ENCODE results near the gene TRNAU1AP.
"Not testable (repeated sequence)": the region's sequence is repeated elsewhere in the genome, so short reads cannot be mapped to it uniquely, and the experiment has no call there.

The TRNAU1AP gene

DNA sequence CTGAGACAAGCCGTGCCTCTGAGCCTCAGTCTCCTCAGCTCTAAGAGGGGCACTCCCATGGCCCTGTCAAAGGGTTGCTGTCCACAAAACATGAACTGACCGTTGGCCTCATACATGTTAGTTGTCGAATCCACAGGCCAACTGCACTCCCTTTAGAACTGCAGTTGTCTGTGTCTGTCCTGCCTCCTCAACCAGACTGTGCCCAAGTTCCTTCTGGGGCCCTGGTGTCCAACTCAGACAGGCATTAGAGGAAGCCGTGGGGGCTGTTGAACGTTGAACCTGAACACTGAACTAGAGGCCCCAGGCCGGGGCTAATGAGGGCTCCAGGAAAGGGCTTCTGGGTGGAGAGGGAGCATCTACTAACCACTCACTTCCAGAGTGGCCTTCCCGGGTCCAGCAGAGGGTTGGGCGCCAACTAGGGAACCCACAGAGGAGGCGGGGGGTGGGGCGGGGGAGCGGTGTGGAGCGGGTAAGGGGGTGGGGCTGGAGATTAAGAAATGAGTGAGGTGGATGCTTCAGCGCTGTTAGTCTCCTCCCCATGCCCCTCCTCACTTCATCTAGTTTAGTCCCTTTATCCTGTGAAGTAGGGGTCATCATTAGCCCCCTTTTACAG lies 38.9 kb downstream of the TRNAU1AP start, which contains the start of gene RAB42:
TSS of gene RAB42 (plus strand) at position 558 of the 613 bp plus-strand sequence. CDS start 247 bp downstream, outside the sequence.
- ATAC-seq: peak; percentile 27
- no peak for TF ChIP-seq ISL1 (CRISPR knock-in tag; IDR thresholded peaks at IDR 0.05)
- no peak for TF ChIP-seq ZFP3 (CRISPR knock-in tag; IDR thresholded peaks at IDR 0.05)
- no peak for TF ChIP-seq SNAI2 (CRISPR knock-in tag; IDR thresholded peaks at IDR 0.05)
- TF ChIP-seq BACH2 (CRISPR knock-in tag; IDR thresholded peaks at IDR 0.05; ENCODE audit: borderline replicate concordance): no peak
- TF ChIP-seq, protein P1, sequence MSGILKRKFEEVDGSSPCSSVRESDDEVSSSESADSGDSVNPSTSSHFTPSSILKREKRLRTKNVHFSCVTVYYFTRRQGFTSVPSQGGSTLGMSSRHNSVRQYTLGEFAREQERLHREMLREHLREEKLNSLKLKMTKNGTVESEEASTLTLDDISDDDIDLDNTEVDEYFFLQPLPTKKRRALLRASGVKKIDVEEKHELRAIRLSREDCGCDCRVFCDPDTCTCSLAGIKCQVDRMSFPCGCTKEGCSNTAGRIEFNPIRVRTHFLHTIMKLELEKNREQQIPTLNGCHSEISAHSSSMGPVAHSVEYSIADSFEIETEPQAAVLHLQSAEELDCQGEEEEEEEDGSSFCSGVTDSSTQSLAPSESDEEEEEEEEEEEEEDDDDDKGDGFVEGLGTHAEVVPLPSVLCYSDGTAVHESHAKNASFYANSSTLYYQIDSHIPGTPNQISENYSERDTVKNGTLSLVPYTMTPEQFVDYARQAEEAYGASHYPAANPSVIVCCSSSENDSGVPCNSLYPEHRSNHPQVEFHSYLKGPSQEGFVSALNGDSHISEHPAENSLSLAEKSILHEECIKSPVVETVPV (CRISPR knock-in tag; IDR thresholded peaks at IDR 0.05): no peak
- TF ChIP-seq ZNF8 (CRISPR knock-in tag; IDR thresholded peaks at IDR 0.05): no peak
- TF ChIP-seq ZC3H10 (CRISPR knock-in tag; IDR thresholded peaks at IDR 0.05): no peak
- TF ChIP-seq, protein P2, sequence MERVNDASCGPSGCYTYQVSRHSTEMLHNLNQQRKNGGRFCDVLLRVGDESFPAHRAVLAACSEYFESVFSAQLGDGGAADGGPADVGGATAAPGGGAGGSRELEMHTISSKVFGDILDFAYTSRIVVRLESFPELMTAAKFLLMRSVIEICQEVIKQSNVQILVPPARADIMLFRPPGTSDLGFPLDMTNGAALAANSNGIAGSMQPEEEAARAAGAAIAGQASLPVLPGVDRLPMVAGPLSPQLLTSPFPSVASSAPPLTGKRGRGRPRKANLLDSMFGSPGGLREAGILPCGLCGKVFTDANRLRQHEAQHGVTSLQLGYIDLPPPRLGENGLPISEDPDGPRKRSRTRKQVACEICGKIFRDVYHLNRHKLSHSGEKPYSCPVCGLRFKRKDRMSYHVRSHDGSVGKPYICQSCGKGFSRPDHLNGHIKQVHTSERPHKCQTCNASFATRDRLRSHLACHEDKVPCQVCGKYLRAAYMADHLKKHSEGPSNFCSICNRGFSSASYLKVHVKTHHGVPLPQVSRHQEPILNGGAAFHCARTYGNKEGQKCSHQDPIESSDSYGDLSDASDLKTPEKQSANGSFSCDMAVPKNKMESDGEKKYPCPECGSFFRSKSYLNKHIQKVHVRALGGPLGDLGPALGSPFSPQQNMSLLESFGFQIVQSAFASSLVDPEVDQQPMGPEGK (CRISPR knock-in tag; IDR thresholded peaks at IDR 0.05; ENCODE audit: borderline replicate concordance): no peak
- no peak for TF ChIP-seq ARNTL (CRISPR knock-in tag; IDR thresholded peaks at IDR 0.05; ENCODE audit: borderline replicate concordance, low read depth)
- TF ChIP-seq TOX (CRISPR knock-in tag; IDR thresholded peaks at IDR 0.05; ENCODE audit: borderline replicate concordance): no peak
- no peak for TF ChIP-seq GLIS3 (CRISPR knock-in tag; IDR thresholded peaks at IDR 0.05)
- no peak for TF ChIP-seq OSR1 (CRISPR knock-in tag; IDR thresholded peaks at IDR 0.05)
- TF ChIP-seq CSDC2 (CRISPR knock-in tag; IDR thresholded peaks at IDR 0.05): no peak

DNA sequence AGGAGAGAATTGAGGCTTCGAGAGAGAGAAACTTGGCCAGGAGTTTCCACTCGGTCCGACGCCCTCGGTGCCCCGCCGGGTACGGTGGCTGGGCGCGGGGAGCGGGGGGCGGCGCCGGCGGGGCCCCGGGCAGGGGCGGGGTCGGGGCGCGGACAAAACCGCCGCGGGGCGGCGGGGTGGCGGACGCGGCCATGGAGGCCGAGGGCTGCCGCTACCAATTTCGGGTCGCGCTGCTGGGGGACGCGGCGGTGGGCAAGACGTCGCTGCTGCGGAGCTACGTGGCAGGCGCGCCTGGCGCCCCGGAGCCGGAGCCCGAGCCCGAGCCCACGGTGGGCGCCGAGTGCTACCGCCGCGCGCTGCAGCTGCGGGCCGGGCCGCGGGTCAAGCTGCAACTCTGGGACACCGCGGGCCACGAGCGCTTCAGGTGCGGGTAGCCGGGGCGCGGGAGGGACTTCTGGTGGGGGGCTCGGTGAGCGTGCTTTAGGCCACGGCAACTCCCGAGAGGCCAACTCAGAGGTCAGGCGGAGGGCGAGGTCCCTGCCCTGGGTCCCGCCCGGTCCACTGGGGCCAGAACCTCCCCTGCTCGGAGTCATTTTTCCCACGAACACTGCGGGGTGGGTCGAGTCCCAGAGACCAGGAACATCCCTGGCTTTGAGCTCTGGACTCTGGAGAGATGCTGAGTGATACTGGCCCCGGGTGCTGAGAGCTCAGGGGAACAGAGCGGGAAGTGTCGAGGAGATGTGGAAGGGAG lies 39.6 kb downstream of the TRNAU1AP start:
- no peak for TF ChIP-seq ZFP3 (CRISPR knock-in tag; IDR thresholded peaks at IDR 0.05)
- TF ChIP-seq, protein P2 (CRISPR knock-in tag; IDR thresholded peaks at IDR 0.05; ENCODE audit: borderline replicate concordance): no peak
- TF ChIP-seq ARNTL (CRISPR knock-in tag; IDR thresholded peaks at IDR 0.05; ENCODE audit: borderline replicate concordance, low read depth): no peak
- no peak for TF ChIP-seq SNAI2 (CRISPR knock-in tag; IDR thresholded peaks at IDR 0.05)
- TF ChIP-seq, protein P3, sequence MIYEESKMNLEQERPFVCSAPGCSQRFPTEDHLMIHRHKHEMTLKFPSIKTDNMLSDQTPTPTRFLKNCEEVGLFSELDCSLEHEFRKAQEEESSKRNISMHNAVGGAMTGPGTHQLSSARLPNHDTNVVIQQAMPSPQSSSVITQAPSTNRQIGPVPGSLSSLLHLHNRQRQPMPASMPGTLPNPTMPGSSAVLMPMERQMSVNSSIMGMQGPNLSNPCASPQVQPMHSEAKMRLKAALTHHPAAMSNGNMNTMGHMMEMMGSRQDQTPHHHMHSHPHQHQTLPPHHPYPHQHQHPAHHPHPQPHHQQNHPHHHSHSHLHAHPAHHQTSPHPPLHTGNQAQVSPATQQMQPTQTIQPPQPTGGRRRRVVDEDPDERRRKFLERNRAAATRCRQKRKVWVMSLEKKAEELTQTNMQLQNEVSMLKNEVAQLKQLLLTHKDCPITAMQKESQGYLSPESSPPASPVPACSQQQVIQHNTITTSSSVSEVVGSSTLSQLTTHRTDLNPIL (CRISPR knock-in tag; IDR thresholded peaks at IDR 0.05; ENCODE audit: low read depth): no peak
- TF ChIP-seq, protein P1 (CRISPR knock-in tag; IDR thresholded peaks at IDR 0.05): no peak
- TF ChIP-seq BACH2 (CRISPR knock-in tag; IDR thresholded peaks at IDR 0.05; ENCODE audit: borderline replicate concordance): no peak
- peak; percentile 65 for ATAC-seq

DNA sequence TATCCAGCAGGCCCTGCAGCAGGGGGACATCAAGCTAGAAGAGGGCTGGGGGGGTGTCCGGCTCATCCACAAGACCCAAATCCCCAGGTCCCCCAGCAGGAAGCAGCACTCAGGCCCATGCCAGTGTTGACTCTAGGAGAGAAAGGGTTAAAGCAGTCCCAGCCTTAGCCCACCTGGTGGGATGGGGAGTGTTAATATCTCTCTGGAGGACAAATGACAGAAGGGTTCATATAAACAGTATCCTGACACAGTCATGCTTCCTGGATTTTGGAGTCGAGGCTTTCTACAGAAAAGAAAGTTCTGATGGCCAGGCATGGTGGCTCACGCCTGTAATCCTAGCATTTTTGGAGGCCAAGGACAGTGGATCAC lies 41.1 kb downstream of the TRNAU1AP start:
- ATAC-seq: not testable (repeated sequence)

GRCh38 chr1:28594686-28595411 lies 42.0 kb downstream of the TRNAU1AP start:
- ATAC-seq: peak; percentile 36; the same call in 2 of the 3 replicates
